HepG2 (cell line): ENCODE results near the gene FAM118B. TPM values are rescaled to one million over a fixed set of nuclear protein-coding genes. Genes with fewer than 3 reads are reported as not detected.
"Not testable (repeated sequence)": the region's sequence is repeated elsewhere in the genome, so short reads cannot be mapped to it uniquely, and the experiment has no call there.

Experiments used
- ATAC-seq: fragments of 200-7000 bp; cut with Tn5 transposase; 3 replicates; pipeline ENCODE4 v1.9.1; 2020; ENCODE audit warnings: mild to moderate bottlenecking, moderate library complexity
- BruUV-seq: library from RNA; stranded (reverse); fragments of 400-500 nt; replicated peaks from 2 replicates; lab custom pipeline; 2021; lab: Mats Ljungman, UMichigan
- CTCF ChIA-PET: fragments of 300-600 bp; formaldehyde crosslinking; extraction: SDS; loops from one replicate; lab custom pipeline; 2021; ENCODE audit warnings: low total read pairs, inconsistent platforms, low intra/inter-chr PET ratio; lab: Yijun Ruan, JAX
- POLR2A ChIA-PET: fragments of 350-600 bp; sonication (Branson Sonifier 250); formaldehyde crosslinking; loops from one replicate; lab custom pipeline; 2020; ENCODE audit warnings: antibody characterized with exemption, inconsistent platforms; lab: Yijun Ruan, JAX
- DNase-seq: peaks from one replicate; pipeline ENCODE4 v3.0.0-alpha.2; 2015; ENCODE audit warnings: low spot score
- FAIRE-seq: peaks from 3 replicates; lab custom pipeline; 2011; peaks lifted over from hg19 to GRCh38; lab: Jason Lieb, UNC
- H2AFZ ChIP-seq: one replicate; pipeline ENCODE4 v1.6.1; 2011; ENCODE audit warnings: low read length, inconsistent platforms
- H3K27ac ChIP-seq: fragments of 300-600 bp; 3 replicates; pipeline ENCODE4 v1.8.0; 2011; ENCODE audit warnings: mixed run types, mild to moderate bottlenecking, mixed read lengths, low read length, inconsistent platforms; ENCODE audit not compliant: insufficient read depth; ENCODE audit errors: extremely low read length
- H3K27me3 ChIP-seq, 2 experiments: fragments of 200-600 bp in 1 of 2; 2 replicates in 1 of 2; 3 replicates in 1 of 2; pipeline versions ENCODE4 v1.6.0 to v1.8.0; 2011; ENCODE audit warnings: low read length in 2 of 2, mild to moderate bottlenecking in 2 of 2, moderate library complexity in 2 of 2, inconsistent platforms in 1 of 2; ENCODE audit not compliant: insufficient read depth in 2 of 2, control insufficient read depth in 1 of 2
- H3K36me3 ChIP-seq, 2 experiments: fragments of 200-600 bp in 1 of 2; replicated peaks in 1 of 2; 2 replicates in 1 of 2; 3 replicates in 1 of 2; pipeline versions ENCODE4 v1.5.1 to v1.8.0; 2011; ENCODE audit warnings: low read length in 2 of 2, inconsistent platforms in 1 of 2; ENCODE audit not compliant: insufficient read depth in 2 of 2, control insufficient read depth in 1 of 2
- H3K4me1 ChIP-seq: 2 replicates; pipeline ENCODE4 v1.5.1; 2012; ENCODE audit warnings: low read length, inconsistent platforms; ENCODE audit not compliant: insufficient read depth
- H3K4me2 ChIP-seq: 2 replicates; pipeline ENCODE4 v1.6.0; 2011; ENCODE audit warnings: low read depth, low read length, inconsistent platforms
- H3K4me3 ChIP-seq, 3 experiments: fragments of 200-600 bp in 1 of 3; sonication (generic), shearing (Covaris generic) in 1 of 3; replicated peaks in 1 of 3; 2 replicates each; pipeline ENCODE4 v1.5.1; 2011 to 2016; ENCODE audit warnings: low read length in 3 of 3, inconsistent platforms in 2 of 3, low read depth in 2 of 3, mild to moderate bottlenecking in 2 of 3, control low read depth in 1 of 3, mixed read lengths in 1 of 3; ENCODE audit not compliant: insufficient read depth in 1 of 3
- H3K79me2 ChIP-seq: one replicate; pipeline ENCODE4 v1.6.1; 2011; ENCODE audit warnings: low read length, inconsistent platforms; ENCODE audit not compliant: insufficient read depth
- H3K9ac ChIP-seq: 2 replicates; pipeline ENCODE4 v1.6.0; 2011; ENCODE audit warnings: mild to moderate bottlenecking, low read depth, low read length, inconsistent platforms; ENCODE audit not compliant: insufficient read depth
- H3K9me3 ChIP-seq: 2 replicates; pipeline ENCODE4 v1.5.1; 2012; ENCODE audit warnings: mild to moderate bottlenecking, low read length
- H4K20me1 ChIP-seq: 2 replicates; pipeline ENCODE4 v1.6.0; 2011; ENCODE audit warnings: inconsistent platforms, mild to moderate bottlenecking, low read length, moderate library complexity; ENCODE audit not compliant: insufficient read depth
- ATF1 ChIP-seq: IDR thresholded peaks from 2 replicates; pipeline ENCODE4 v1.6.1; 2016; ENCODE audit warnings: mild to moderate bottlenecking, control low read depth
- FLYWCH1 ChIP-seq: sonication (generic); formaldehyde crosslinking; IDR thresholded peaks from 2 replicates; pipeline ENCODE4 v1.8.1; 2023; ENCODE audit warnings: mild to moderate bottlenecking, missing genetic modification reagents
- HIVEP1 ChIP-seq: sonication (generic); formaldehyde crosslinking; IDR thresholded peaks from 2 replicates; pipeline ENCODE4 v1.4.0; 2020; ENCODE audit warnings: mild to moderate bottlenecking, missing genetic modification reagents
- ZFP36L1 ChIP-seq: sonication (generic); formaldehyde crosslinking; IDR thresholded peaks from 2 replicates; pipeline ENCODE4 v1.8.0; 2022; ENCODE audit warnings: mild to moderate bottlenecking, missing genetic modification reagents, moderate library complexity
- ZFX ChIP-seq: sonication (generic); formaldehyde crosslinking; IDR thresholded peaks from 2 replicates; pipeline ENCODE4 v1.4.0; 2020; ENCODE audit warnings: mild to moderate bottlenecking, low read depth, missing genetic modification reagents, moderate library complexity
- ZKSCAN8 ChIP-seq: IDR thresholded peaks from 2 replicates; pipeline ENCODE4 v1.6.1; 2016; ENCODE audit warnings: borderline replicate concordance, missing genetic modification reagents, missing compliant biosample characterization
- ZNF709 ChIP-seq: sonication (generic); formaldehyde crosslinking; IDR thresholded peaks from 2 replicates; pipeline ENCODE4 v1.5.0; 2020; ENCODE audit warnings: mild to moderate bottlenecking, missing genetic modification reagents
- ZNF790 ChIP-seq: sonication (generic); formaldehyde crosslinking; IDR thresholded peaks from 2 replicates; pipeline ENCODE4 v1.8.0; 2022; ENCODE audit warnings: missing genetic modification reagents, mild to moderate bottlenecking, borderline replicate concordance
- ZNF83 ChIP-seq: sonication (generic); formaldehyde crosslinking; IDR thresholded peaks from 2 replicates; pipeline ENCODE4 v1.4.0; 2020; ENCODE audit warnings: missing genetic modification reagents, mild to moderate bottlenecking, borderline replicate concordance
- WGBS: methylation state at CpG from one replicate; pipeline ENCODE4 v1.1.6; 2017; ENCODE audit warnings: low lambda C conversion rate; 5-methylcytosine and 5-hydroxymethylcytosine counted together
- in situ Hi-C: cut with HindIII; loops from 2 replicates; pipeline ENCODE4 v1.10.0; 2017; ENCODE audit warnings: low pct_unique_long_range_greater_than_20kb; ENCODE audit not compliant: extremely low pct_ligation_motif_present
- intact Hi-C: fragments of 100-400 bp; cut with micrococcal nuclease; formaldehyde crosslinking; loops from one replicate; pipeline ENCODE4 v1.10.0; 2022; ENCODE audit not compliant: unreplicated experiment
- polyA plus RNA-seq, 8 experiments: library from polyadenylated mRNA; depleted of rRNA in 3 of 8; stranded (reverse) in 7 of 8; unstranded in 1 of 8; fragments of >200 nt; fragmentation: Illumina TruSeq in 4 of 8; extraction: Trizol in 4 of 8; gene quantifications; 2 replicates each; pipeline versions ENCODE4 v1.2.1 to v1.2.3, GENCODE V29; 2011 to 2016; ENCODE audit warnings: low read depth in 4 of 8, missing spikeins in 1 of 8, mixed read lengths in 1 of 8; ENCODE audit not compliant: insufficient read depth in 1 of 8
- total RNA-seq, 5 experiments: library from RNA; depleted of rRNA; stranded (reverse); fragments of >200 nt; fragmentation: Illumina TruSeq; extraction: Trizol; gene quantifications; 2 replicates each; pipeline ENCODE4 v1.2.3, GENCODE V29; 2016; ENCODE audit warnings: low read depth in 1 of 5
- TF ChIP-seq, protein P1 (sequence below): IDR thresholded peaks from 2 replicates; pipeline ENCODE4 v1.6.1; 2016; ENCODE audit warnings: low read depth, control low read depth
- TF ChIP-seq, protein P2 (sequence below): sonication (generic); formaldehyde crosslinking; IDR thresholded peaks from 2 replicates; pipeline ENCODE4 v1.5.0; 2020; ENCODE audit warnings: mild to moderate bottlenecking, missing genetic modification reagents

Gene FAM118B
- total and polyA plus RNA-seq, 2 of the 13 experiments (the other 11 are each of a cell fraction or from before 2014, with no cell fraction given): 10.2 to 25.7 TPM

DNA sequence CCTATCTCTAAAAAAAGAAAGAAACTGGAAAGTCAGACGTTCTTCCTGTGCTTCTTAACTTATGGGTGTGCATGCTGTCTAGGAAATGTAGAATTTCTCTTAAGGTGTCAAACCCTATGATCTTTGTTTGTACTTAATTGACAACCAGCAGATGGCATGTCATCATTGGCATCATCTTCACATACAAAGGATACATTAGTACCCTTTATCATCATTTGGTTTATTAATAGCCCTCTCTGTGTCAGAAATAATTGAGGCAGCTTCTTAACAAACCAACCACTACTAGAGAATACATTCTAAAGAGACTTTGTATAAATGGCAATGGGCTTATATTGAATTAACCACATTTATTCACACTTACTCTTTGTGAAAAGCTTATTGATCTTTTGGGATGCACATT, 43.2 kb downstream of the FAM118B start:
- POLR2A ChIA-PET: no interaction called here
- Histone ChIP-seq H3K4me2 (no peak overlapping the region), H3K9ac (no peak overlapping the region), H3K4me3 (no peak overlapping the region), H3K27me3 (no peaks in the 10 kb centered on the region), H3K36me3 (peaks cover 3 to 30% of the 10 kb centered on the region in 2 experiments; a peak in 4 of 5 replicates), H4K20me1 (no peaks in the 10 kb centered on the region), H3K27ac (no peak overlapping the region), H3K4me1 (no peaks in the 10 kb centered on the region), H3K9me3 (no peaks in the 10 kb centered on the region), H3K79me2 (no peaks in the 10 kb centered on the region), H2AFZ (no peak overlapping the region)
- in situ Hi-C loops (no loop called here), intact Hi-C loops (no loop called here)
- ATAC-seq (no peak), FAIRE-seq (no peak), DNase-seq (no peak)
- CTCF ChIA-PET: no interaction called here
- TF ChIP-seq, protein P1, sequence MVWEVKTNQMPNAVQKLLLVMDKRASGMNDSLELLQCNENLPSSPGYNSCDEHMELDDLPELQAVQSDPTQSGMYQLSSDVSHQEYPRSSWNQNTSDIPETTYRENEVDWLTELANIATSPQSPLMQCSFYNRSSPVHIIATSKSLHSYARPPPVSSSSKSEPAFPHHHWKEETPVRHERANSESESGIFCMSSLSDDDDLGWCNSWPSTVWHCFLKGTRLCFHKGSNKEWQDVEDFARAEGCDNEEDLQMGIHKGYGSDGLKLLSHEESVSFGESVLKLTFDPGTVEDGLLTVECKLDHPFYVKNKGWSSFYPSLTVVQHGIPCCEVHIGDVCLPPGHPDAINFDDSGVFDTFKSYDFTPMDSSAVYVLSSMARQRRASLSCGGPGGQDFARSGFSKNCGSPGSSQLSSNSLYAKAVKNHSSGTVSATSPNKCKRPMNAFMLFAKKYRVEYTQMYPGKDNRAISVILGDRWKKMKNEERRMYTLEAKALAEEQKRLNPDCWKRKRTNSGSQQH (CRISPR knock-in tag): no peak
- TF ChIP-seq, protein P2, sequence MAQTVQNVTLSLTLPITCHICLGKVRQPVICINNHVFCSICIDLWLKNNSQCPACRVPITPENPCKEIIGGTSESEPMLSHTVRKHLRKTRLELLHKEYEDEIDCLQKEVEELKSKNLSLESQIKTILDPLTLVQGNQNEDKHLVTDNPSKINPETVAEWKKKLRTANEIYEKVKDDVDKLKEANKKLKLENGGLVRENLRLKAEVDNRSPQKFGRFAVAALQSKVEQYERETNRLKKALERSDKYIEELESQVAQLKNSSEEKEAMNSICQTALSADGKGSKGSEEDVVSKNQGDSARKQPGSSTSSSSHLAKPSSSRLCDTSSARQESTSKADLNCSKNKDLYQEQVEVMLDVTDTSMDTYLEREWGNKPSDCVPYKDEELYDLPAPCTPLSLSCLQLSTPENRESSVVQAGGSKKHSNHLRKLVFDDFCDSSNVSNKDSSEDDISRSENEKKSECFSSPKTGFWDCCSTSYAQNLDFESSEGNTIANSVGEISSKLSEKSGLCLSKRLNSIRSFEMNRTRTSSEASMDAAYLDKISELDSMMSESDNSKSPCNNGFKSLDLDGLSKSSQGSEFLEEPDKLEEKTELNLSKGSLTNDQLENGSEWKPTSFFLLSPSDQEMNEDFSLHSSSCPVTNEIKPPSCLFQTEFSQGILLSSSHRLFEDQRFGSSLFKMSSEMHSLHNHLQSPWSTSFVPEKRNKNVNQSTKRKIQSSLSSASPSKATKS (CRISPR knock-in tag): no peak
- no peak for TF ChIP-seq FLYWCH1
- TF ChIP-seq HIVEP1: no peak
- no peak for TF ChIP-seq ZNF709 (CRISPR knock-in tag)
- TF ChIP-seq ZFX (CRISPR knock-in tag): no peak
- no peak for TF ChIP-seq ATF1
- no peak for TF ChIP-seq ZKSCAN8 (CRISPR knock-in tag)
- TF ChIP-seq ZFP36L1: no peak
- no peak for TF ChIP-seq ZNF790 (CRISPR knock-in tag)
- no peak for TF ChIP-seq ZNF83 (CRISPR knock-in tag)
- no TSS peak for BruUV-seq
- 85% methylated on average over 1 of the region's 1 CpG for WGBS

DNA sequence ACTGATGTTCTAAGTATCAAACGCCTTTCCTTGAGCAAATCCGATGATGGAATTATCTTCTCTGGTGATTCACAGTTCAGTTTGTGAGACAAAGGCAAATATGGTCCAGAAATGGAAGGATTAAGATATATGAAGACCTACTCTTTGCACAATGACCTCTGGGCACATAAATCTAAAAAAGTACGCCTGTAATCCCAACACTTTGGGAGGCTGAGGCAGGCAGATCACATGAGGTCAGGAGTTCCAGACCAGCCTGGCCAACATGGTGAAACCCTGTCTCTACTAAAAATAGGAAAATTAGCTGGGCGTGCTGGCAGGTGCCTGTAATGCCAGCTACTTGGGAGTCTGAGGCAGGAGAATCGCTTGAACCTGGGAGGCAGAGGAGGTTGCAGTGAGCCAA, 43.9 kb downstream of the FAM118B start:
- POLR2A ChIA-PET, ATAC-seq, in situ Hi-C loops, H3K9ac ChIP-seq, intact Hi-C loops, H3K27me3 ChIP-seq, H3K27ac ChIP-seq, H3K4me3 ChIP-seq, FAIRE-seq, H3K79me2 ChIP-seq, H3K4me1 ChIP-seq, H3K4me2 ChIP-seq, H2AFZ ChIP-seq, DNase-seq, H3K9me3 ChIP-seq, H4K20me1 ChIP-seq, CTCF ChIA-PET, BruUV-seq: not testable (repeated sequence)
- peaks cover 3 to 30% of the 10 kb centered on the region in 2 experiments; a peak in 4 of 5 replicates for H3K36me3 ChIP-seq
- WGBS: 97% methylated on average over 5 of the region's 5 CpGs
